Motor neuron (in vitro differentiated cells): ENCODE measurements around the gene NACC1. TPM values are rescaled to one million over a fixed set of nuclear protein-coding genes. Genes with fewer than 3 reads are reported as not detected.

Experiments used
- ATAC-seq, 8 experiments: fragments of 200-7000 bp; cut with Tn5 transposase; replicated peaks in 6 of 8; 2 replicates each; pipeline ENCODE4 v1.8.0; 2021; ENCODE audit warnings: mild to moderate bottlenecking in 8 of 8, moderate library complexity in 8 of 8
- H3K27ac ChIP-seq, 2 donors: fragments of 250-450 bp; sonication (Bioruptor Pico); 2 replicates each; pipeline ENCODE4 v1.9.0; 2021; ENCODE audit warnings: antibody characterized with exemption in 2 of 2, mild to moderate bottlenecking in 2 of 2, moderate library complexity in 1 of 2
- H3K4me1 ChIP-seq, 2 donors: fragments of 250-450 bp; sonication (Bioruptor Pico); replicated peaks in 1 of 2; 2 replicates each; pipeline ENCODE4 v1.6.1; 2021; ENCODE audit warnings: antibody characterized with exemption in 2 of 2, mild to moderate bottlenecking in 2 of 2, moderate library complexity in 1 of 2
- H3K4me3 ChIP-seq, 5 donors: fragments of 250-450 bp; sonication (Bioruptor Pico); 2 replicates each; pipeline ENCODE4 v1.9.0; 2021; ENCODE audit warnings: antibody characterized with exemption in 5 of 5, mild to moderate bottlenecking in 5 of 5, moderate library complexity in 4 of 5
- WGBS, 10 experiments: fragments of 450-650 bp; shearing (Covaris generic); methylation state at CpG; one replicate each; pipeline ENCODE4 v1.0.0; 2022; 5-methylcytosine and 5-hydroxymethylcytosine counted together
- in situ Hi-C, 9 experiments: fragments of 400-800 bp; cut with MboI; loops; one replicate each; pipeline ENCODE4 v1.15.0; 2021; ENCODE audit warnings: low sequenced_read_pairs in 9 of 9, low pct_unique_long_range_greater_than_20kb in 2 of 9; ENCODE audit not compliant: unreplicated experiment in 9 of 9
- total RNA-seq, 8 experiments: library from RNA; unstranded; fragments of 300-600 nt; gene quantifications; 2 replicates each; pipeline versions ENCODE4 v1.2.3 to v1.2.4, GENCODE V29; 2022

NACC1 gene
- total RNA-seq, 8 experiments from 2014 or later: 9.7 to 56.8 (median 28.3) TPM

GRCh38 chr19:13120817-13121216, 2.8 kb downstream of the NACC1 start:
- in situ Hi-C loops: no loop called here
- peak in 2 of 8 experiments; percentile 5 to 6 for ATAC-seq
- Histone ChIP-seq H3K27ac (no peak overlapping the region), H3K4me3 (no peak overlapping the region), H3K4me1 (peaks cover 10 to 11% of the 10 kb centered on the region in 2 donors)
- WGBS, 10 experiments: 28 to 75% (median 61%) methylated on average over 1 to 8 of the region's 10 CpGs; no CpG with 5 or more reads in 3 of the 10 experiments

- Histone ChIP-seq H3K4me1 (peaks cover 10 to 11% of the 10 kb centered on the region in 2 donors), H3K27ac (no peak overlapping the region), H3K4me3 (no peak overlapping the region)
- 33 to 100% (median 70%) methylated on average over 1 to 4 of the region's 18 CpGs; no CpG with 5 or more reads in 4 of the 10 experiments for WGBS, 10 experiments
- in situ Hi-C loops: no loop called here
- ATAC-seq: no peak
Observed at GRCh38 chr19:13121551-13122274, 3.6 kb downstream of the NACC1 start.

DNA sequence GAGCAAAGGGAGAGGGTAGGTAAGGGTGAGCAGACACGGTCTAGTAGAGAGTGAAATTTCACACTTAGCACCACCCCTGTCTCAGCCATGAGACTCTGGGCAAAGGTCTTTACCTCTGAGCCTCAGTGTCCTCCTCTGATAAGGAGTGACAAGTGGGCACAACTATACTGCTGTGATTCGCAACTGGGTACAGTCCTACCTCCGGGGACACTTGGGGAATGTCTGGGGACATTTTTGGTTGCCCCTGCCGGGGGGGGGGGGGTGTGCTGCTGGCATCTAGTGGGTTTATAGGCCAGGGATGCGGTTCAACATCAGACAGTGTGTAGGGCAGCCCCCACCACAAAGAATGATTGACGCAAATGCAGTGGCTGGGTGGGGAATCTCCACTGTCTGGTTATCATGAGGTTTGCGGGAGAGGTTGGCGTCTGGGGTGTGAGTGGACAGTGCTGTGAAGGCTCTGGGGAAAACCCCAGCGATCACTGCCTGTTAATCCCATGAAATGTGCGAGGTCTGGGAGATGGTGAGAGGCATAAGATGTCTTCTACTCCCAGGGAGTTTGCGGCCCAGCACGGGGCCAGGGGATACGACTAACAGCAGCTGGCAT, 4.3 kb downstream of the NACC1 start:
- H3K27ac ChIP-seq: no peak overlapping the region
- ATAC-seq: no peak
- in situ Hi-C loops: no loop called here
- H3K4me1 ChIP-seq: peaks cover 10 to 11% of the 10 kb centered on the region in 2 donors
- WGBS, 10 experiments: 50 to 100% (median 96%) methylated on average over 1 to 5 of the region's 13 CpGs; no CpG with 5 or more reads in 2 of the 10 experiments
- H3K4me3 ChIP-seq: no peak overlapping the region

DNA sequence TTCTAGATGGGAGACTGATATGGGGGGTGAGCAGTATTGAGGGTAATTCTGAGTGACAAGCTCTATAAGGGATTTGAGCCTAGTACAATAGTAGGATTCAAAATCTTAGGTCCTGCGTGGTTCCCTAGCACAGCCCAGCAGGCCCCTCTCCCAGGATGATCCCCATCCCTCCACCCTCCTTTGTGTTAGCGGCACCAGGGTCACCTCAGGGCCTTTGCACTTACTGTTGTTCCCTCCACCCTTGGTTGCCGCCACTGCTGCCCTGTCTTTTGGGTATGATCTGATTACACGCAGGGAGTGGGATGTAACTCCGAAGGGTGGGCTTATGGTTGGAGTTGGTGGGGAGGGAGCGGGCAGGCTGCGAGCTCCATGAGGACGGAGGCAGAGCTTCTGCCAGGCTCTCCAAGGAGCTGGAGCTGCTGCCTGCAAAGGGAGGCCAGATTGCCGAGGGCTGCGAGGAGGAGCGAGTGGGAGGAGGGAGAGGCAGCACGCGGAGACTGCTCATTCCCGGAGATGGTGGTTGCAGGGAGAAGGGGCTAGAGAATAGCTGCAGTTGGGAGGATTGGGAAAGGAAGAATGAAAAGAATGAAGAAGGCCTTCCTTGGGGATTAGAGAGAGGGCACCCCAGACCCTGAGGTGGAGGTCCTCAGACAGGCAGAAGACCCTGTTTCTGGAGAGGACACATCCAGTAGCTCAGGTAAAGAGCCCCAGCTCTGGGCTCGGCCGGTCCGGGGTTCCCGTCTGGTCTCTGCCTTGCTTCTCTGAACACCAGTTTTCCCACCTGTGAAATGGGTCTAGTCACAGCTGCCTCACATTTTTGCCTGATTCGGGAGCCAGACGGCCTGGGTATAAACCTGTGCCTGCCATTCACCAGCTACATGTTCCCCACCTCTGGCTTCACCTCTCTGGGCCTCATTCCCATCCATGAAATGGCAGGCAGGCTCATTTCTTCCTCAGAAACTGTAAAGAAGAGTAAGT, 5.2 kb downstream of the NACC1 start:
- in situ Hi-C loops: no loop called here
- 75 to 100% (median 94%) methylated on average over 1 to 14 of the region's 20 CpGs; no CpG with 5 or more reads in 2 of the 10 experiments for WGBS, 10 experiments
- no peak overlapping the region for H3K4me3 ChIP-seq
- peaks cover 10 to 11% of the 10 kb centered on the region in 2 donors for H3K4me1 ChIP-seq
- H3K27ac ChIP-seq: no peak overlapping the region
- no peak for ATAC-seq

DNA sequence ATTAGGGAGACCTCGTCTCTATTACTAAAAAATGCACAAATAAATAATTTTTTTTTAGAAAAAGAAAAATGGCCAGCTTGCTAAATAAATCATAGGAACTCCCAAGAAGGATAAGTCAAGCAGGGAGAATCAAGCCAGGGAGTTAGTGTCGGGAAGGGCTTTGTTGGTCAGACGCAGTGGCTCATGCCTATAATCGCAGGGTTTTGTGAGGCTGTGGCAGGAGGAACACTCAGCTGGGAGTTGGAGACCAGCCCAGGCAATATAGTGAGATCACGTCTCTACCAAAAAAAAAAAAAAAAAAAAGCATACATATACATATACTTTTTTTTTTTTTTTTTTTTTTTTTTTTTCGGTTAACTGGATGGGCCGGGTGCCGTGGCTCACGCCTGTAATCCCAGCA, 9.0 kb downstream of the NACC1 start:
- 62 to 100% (median 100%) methylated on average over 1 to 7 of the region's 9 CpGs; no CpG with 5 or more reads in 4 of the 10 experiments for WGBS, 10 experiments
- Histone ChIP-seq H3K27ac (no peak overlapping the region), H3K4me3 (no peak overlapping the region), H3K4me1 (no peaks in the 10 kb centered on the region)
- in situ Hi-C loops: no loop called here
- ATAC-seq: no peak

- 74 to 100% (median 94%) methylated on average over 1 to 3 of the region's 6 CpGs; no CpG with 5 or more reads in 3 of the 10 experiments for WGBS, 10 experiments
- no peak for ATAC-seq
- in situ Hi-C loops: no loop called here
- Histone ChIP-seq H3K4me3 (no peak overlapping the region), H3K4me1 (no peaks in the 10 kb centered on the region), H3K27ac (no peak overlapping the region)
Observed at GRCh38 chr19:13127811-13128575, 9.9 kb downstream of the NACC1 start.

DNA sequence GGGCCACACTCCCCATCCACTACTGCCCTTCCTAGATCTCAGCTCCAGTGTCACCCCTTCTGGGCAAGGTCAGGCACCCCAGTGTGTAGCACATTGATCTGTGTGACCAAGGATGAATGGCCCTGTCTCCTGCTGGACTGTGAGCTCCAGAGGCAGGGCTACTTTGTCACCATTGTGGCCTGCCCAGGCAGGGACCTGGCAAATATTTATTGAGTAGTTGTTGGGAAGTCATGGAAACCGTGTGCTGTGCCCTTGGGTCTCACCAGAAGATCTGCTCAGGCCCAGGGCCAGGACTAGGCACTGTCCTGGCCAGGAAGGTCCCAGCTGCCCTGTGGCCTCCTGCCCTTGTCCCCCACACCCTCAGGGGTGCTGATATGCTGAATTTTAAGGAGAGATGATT, 10.5 kb downstream of the NACC1 start:
- WGBS, 10 experiments: 100% methylated on average over 1 of the region's 1 CpG; no CpG with 5 or more reads in 9 of the 10 experiments
- peak in 6 of 8 experiments; percentile 7 to 79 (median 18) for ATAC-seq
- Histone ChIP-seq H3K4me3 (no peak overlapping the region), H3K4me1 (no peaks in the 10 kb centered on the region), H3K27ac (no peak overlapping the region)
- in situ Hi-C loops: no loop called here

- no peak overlapping the region for H3K27ac ChIP-seq
- in situ Hi-C loops: no loop called here
- WGBS, 10 experiments: 93 to 100% methylated on average over 2 to 3 of the region's 9 CpGs; no CpG with 5 or more reads in 8 of the 10 experiments
Observed at GRCh38 chr19:13129384-13129783, 11.3 kb downstream of the NACC1 start.

GRCh38 chr19:13130886-13131490, 12.9 kb downstream of the NACC1 start:
- in situ Hi-C loops: no loop called here
- ATAC-seq: no peak
- no peaks in the 10 kb centered on the region for H3K4me1 ChIP-seq
- H3K4me3 ChIP-seq: no peak overlapping the region
- WGBS, 10 experiments: 88 to 100% (median 100%) methylated on average over 1 to 2 of the region's 3 CpGs; no CpG with 5 or more reads in 3 of the 10 experiments
- H3K27ac ChIP-seq: no peak overlapping the region

More at GRCh38 chr19:13129384-13129783, 11.3 kb downstream of the NACC1 start:
- peak in 1 of 8 experiments; percentile 15 for ATAC-seq
- no peak overlapping the region for H3K4me3 ChIP-seq
- no peaks in the 10 kb centered on the region for H3K4me1 ChIP-seq

DNA sequence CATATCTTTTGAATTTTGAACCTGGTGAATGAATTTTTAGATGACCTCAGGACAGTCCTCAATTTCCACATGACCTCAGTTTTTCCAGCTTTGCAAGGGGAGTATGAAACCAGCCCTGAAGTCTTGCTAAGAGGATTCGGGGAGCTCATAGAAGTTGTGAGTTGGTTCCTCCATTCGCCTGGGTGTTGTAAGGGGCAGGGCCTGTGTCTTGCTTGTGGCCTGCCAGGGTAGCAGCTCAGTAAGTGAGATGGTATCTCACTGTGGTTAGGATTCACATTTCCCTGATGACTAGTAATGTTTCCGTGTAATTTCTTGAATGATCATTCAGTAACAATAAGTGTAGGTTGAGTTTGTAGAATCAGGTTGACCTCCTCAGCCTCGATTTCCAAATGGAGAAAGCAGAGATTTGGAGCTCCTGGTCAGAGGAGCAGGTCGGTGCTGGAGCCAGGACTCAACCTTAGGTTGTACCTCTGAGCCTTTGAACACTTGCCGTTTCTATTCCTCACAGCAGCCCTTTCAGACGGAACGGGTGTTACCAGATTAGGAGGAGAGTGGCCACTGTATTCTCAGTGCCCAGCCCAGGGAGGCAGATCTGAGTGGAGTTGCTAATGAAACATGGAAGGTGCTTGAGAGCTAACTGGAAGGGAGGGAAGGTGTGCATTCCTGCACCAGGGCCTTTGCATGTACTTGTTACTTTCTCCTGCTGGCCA, 14.6 kb downstream of the NACC1 start:
- in situ Hi-C loops: no loop called here
- WGBS, 10 experiments: 40 to 100% (median 94%) methylated on average over 1 to 8 of the region's 8 CpGs
- ATAC-seq: peak in 2 of 8 experiments; percentile 46 to 52
- H3K4me1 ChIP-seq: no peaks in the 10 kb centered on the region
- no peak overlapping the region for H3K27ac ChIP-seq
- no peak overlapping the region for H3K4me3 ChIP-seq

DNA sequence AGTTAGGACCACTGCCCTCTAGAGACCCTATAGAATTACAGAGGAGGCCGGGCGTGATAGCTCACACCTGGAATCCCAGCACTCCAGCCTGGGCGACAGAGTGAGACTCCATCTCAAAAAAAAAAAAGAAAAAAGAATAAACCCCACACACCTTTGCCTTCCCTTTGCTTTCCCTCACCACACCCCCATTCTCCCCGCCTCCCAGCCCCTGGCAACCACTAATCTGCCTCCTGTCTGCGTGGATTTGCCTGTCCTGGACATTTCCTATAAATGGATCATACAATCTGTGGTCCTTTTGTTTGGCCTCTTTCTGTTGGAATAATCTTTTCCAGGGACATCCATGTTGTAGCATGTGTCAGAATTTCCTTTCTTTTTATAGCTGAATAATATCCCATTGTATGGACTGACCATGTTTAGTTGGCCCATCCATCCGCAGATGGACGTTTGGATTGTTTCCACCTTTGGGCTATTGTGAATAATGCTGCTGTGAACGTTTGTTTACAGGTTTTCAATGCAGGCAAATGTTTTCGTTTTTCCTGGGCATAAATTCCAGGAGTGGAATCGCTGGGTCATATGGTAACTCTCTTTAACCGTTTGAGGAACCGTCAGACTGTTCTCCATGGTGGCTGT, 15.3 kb downstream of the NACC1 start:
- WGBS, 10 experiments: 12 to 100% (median 86%) methylated on average over 1 to 10 of the region's 12 CpGs; no CpG with 5 or more reads in 1 of the 10 experiments
- ATAC-seq: no peak
- Histone ChIP-seq H3K4me1 (no peaks in the 10 kb centered on the region), H3K4me3 (no peak overlapping the region), H3K27ac (no peak overlapping the region)
- in situ Hi-C loops: no loop called here
